PFSK-1 (cell line): ENCODE results near the gene MBD5.

Experiments used
- FOXP2 ChIP-seq: optimal IDR thresholded peaks from 2 replicates; pipeline ENCODE3; 2011; ENCODE audit warnings: borderline replicate concordance, control low read depth, inconsistent platforms; ENCODE audit not compliant: insufficient read depth; ENCODE audit errors: extremely low read length, extremely low read depth
- POLR2AphosphoS5 ChIP-seq: IDR thresholded peaks from 2 replicates; pipeline ENCODE4 v1.6.1; 2012; ENCODE audit warnings: low read depth, mild to moderate bottlenecking, control low read depth, low read length, moderate library complexity
- REST ChIP-seq, 2 experiments: IDR thresholded peaks; 2 replicates each; pipeline versions ENCODE4 v1.6.1 to v1.8.0; 2011 to 2012; ENCODE audit warnings: low read depth in 2 of 2, low read length in 2 of 2, control low read depth in 1 of 2, inconsistent platforms in 1 of 2, mild to moderate bottlenecking in 1 of 2, moderate library complexity in 1 of 2; ENCODE audit not compliant: insufficient read depth in 1 of 2
- SIN3A ChIP-seq: IDR thresholded peaks from 2 replicates; pipeline ENCODE4 v1.6.1; 2012; ENCODE audit warnings: mild to moderate bottlenecking, low read length, moderate library complexity, borderline replicate concordance; ENCODE audit not compliant: insufficient read depth
- TAF1 ChIP-seq: IDR thresholded peaks from 2 replicates; pipeline ENCODE4 v1.6.1; 2012; ENCODE audit warnings: low read length, control low read depth, borderline replicate concordance; ENCODE audit not compliant: insufficient read depth

The MBD5 gene

GRCh38 chr2:148194882-148195281 lies 174.0 kb downstream of the MBD5 start:
- TF ChIP-seq POLR2AphosphoS5 (no peak), FOXP2 (no peak), SIN3A (no peak), TAF1 (no peak), REST (IDR thresholded peaks at IDR 0.05; ENCODE audit: insufficient read depth in 1 of 2, low read depth in 2 of 2, low read length in 2 of 2) (no peak)

GRCh38 chr2:148201075-148202004 lies 180.4 kb downstream of the MBD5 start:
- TF ChIP-seq TAF1 (no peak), FOXP2 (no peak), POLR2AphosphoS5 (no peak), REST (IDR thresholded peaks at IDR 0.05; ENCODE audit: insufficient read depth in 1 of 2, low read depth in 2 of 2, low read length in 2 of 2) (no peak), SIN3A (no peak)

GRCh38 chr2:148202237-148202636 lies 181.3 kb downstream of the MBD5 start:
- no peak for TF ChIP-seq SIN3A
- TF ChIP-seq FOXP2: no peak
- no peak for TF ChIP-seq TAF1
- TF ChIP-seq REST (IDR thresholded peaks at IDR 0.05; ENCODE audit: insufficient read depth in 1 of 2, low read depth in 2 of 2, low read length in 2 of 2): no peak
- TF ChIP-seq POLR2AphosphoS5: no peak

GRCh38 chr2:148207111-148207510 lies 186.2 kb downstream of the MBD5 start:
- TF ChIP-seq FOXP2 (no peak), REST (IDR thresholded peaks at IDR 0.05; ENCODE audit: insufficient read depth in 1 of 2, low read depth in 2 of 2, low read length in 2 of 2) (no peak), SIN3A (no peak), TAF1 (no peak), POLR2AphosphoS5 (no peak)
